B cell (primary cell): ENCODE measurements around the gene CPED1.

Experiments used
- CTCF ChIP-seq: fragments of 200-600 bp; IDR thresholded peaks from one replicate; pipeline ENCODE4 v1.8.0; 2022; ENCODE audit warnings: antibody characterized with exemption, mild to moderate bottlenecking
- EZH2 ChIP-seq: IDR thresholded peaks from 2 replicates; pipeline ENCODE4 v1.6.1; 2012; ENCODE audit warnings: borderline replicate concordance, low read depth, mild to moderate bottlenecking, moderate library complexity, low read length; ENCODE audit not compliant: insufficient read depth, poor library complexity, severe bottlenecking

GRCh38 chr7:121083790-121084251, 95.3 kb downstream of the CPED1 start:
- TF ChIP-seq EZH2 (no peak), CTCF (no peak)
